ENCODE results near the gene SLC17A5.

DNA sequence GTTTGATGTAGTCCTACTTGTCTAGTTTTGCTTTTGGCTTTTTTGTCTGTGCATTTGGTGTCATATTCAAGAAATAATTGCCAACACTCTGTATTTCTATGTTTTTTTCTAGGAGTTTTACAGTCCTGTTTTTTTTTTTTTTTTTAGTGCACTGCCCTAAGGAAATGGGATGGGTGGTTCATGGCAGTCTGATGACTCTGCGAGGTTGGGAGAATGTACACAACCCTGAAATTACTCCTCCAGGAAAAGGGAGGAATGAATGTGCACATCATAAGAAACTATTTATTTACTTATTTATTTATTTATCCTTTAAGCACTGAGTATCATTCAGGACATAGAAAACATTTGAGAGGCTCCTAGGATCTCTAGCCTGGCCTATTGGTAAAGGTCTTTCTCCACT, 15.2 kb upstream of the SLC17A5 start:
- no peak for TF ChIP-seq CTCF (IDR thresholded peaks at IDR 0.05)
- TF ChIP-seq POLR2AphosphoS5 (IDR thresholded peaks at IDR 0.05): no peak
